A549 (cell line): ENCODE data around the gene BCOR. TPM values are rescaled to one million over a fixed set of nuclear protein-coding genes. Genes with fewer than 3 reads are reported as not detected.

ENCODE experiments used
- ATAC-seq, 2 experiments: fragments of 200-7000 bp in 1 of 2; fragments of >200 bp in 1 of 2; cut with Nextera tagmentation in 1 of 2; cut with Tn5 transposase in 1 of 2; 3 replicates each; pipeline versions ENCODE4 v1.8.0 to v1.9.1; 2018 to 2020; ENCODE audit warnings: mild to moderate bottlenecking in 1 of 2, moderate library complexity in 1 of 2
- CTCF ChIA-PET: fragments of 300-600 bp; sonication (Branson Sonifier 250); formaldehyde crosslinking; extraction: SDS; loops from one replicate; lab custom pipeline; 2021; ENCODE audit warnings: antibody characterized with exemption, inconsistent platforms; lab: Yijun Ruan, JAX
- POLR2A ChIA-PET: fragments of 350-600 bp; formaldehyde crosslinking; extraction: SDS; loops from one replicate; lab custom pipeline; 2021; ENCODE audit warnings: antibody characterized with exemption, inconsistent platforms; lab: Yijun Ruan, JAX
- DNase-seq, 2 experiments: peaks; one replicate each; pipeline versions ENCODE4 v3.0.0 to v3.0.0-alpha.2; 2011 to 2016; ENCODE audit warnings: low read depth in 1 of 2, low spot score in 1 of 2
- FAIRE-seq: peaks from 2 replicates; lab custom pipeline; 2011; peaks lifted over from hg19 to GRCh38; lab: Jason Lieb, UNC
- H3K27ac ChIP-seq, 2 experiments: fragments of >200 bp; sonication (Bioruptor Twin); formaldehyde crosslinking; 3 replicates each; pipeline ENCODE4 v1.5.1; 2016 to 2017
- H3K4me1 ChIP-seq: fragments of >200 bp; sonication (Bioruptor Twin); formaldehyde crosslinking; 3 replicates; pipeline ENCODE4 v1.6.1; 2016
- H3K4me2 ChIP-seq: fragments of >200 bp; sonication (Bioruptor Twin); formaldehyde crosslinking; 3 replicates; pipeline ENCODE4 v1.6.1; 2016
- H3K4me3 ChIP-seq: fragments of >200 bp; sonication (Bioruptor Twin); formaldehyde crosslinking; 3 replicates; pipeline ENCODE4 v1.5.1; 2016
- H3K9me3 ChIP-seq: fragments of >200 bp; sonication (Bioruptor Twin); formaldehyde crosslinking; 3 replicates; pipeline ENCODE4 v1.6.1; 2016
- BCL3 ChIP-seq: fragments of >200 bp; sonication (Bioruptor Twin); formaldehyde crosslinking; IDR thresholded peaks from 3 replicates; pipeline ENCODE4 v1.6.1; 2016
- EHF ChIP-seq: fragments of 250-450 bp; sonication (Bioruptor Pico); IDR thresholded peaks from 2 replicates; pipeline ENCODE4 v1.5.0; 2020; ENCODE audit warnings: mild to moderate bottlenecking
- EHMT2 ChIP-seq: fragments of 200-600 bp; sonication (generic); IDR thresholded peaks from 2 replicates; pipeline ENCODE4 v1.6.1; 2016; ENCODE audit warnings: antibody characterized with exemption, low read depth, mild to moderate bottlenecking, moderate library complexity
- ELK1 ChIP-seq: fragments of 150-350 bp; IDR thresholded peaks from 2 replicates; pipeline ENCODE4 v1.6.1; 2014; ENCODE audit warnings: low read depth, mild to moderate bottlenecking, low read length
- FOSB ChIP-seq: fragments of 250-450 bp; sonication (Bioruptor Pico); IDR thresholded peaks from 2 replicates; pipeline ENCODE4 v1.5.0; 2020; ENCODE audit warnings: mild to moderate bottlenecking, moderate library complexity
- FOXS1 ChIP-seq: fragments of 250-450 bp; sonication (Bioruptor Pico); IDR thresholded peaks from 2 replicates; pipeline ENCODE4 v1.5.0; 2020; ENCODE audit warnings: mild to moderate bottlenecking, moderate library complexity
- GATA3 ChIP-seq: IDR thresholded peaks from 2 replicates; pipeline ENCODE4 v1.6.1; 2012; ENCODE audit warnings: borderline replicate concordance
- HDAC2 ChIP-seq: fragments of 200-600 bp; sonication (generic); IDR thresholded peaks from 2 replicates; pipeline ENCODE4 v1.6.1; 2016
- HES2 ChIP-seq: fragments of >200 bp; sonication (Bioruptor Twin); formaldehyde crosslinking; IDR thresholded peaks from 2 replicates; pipeline ENCODE4 v1.6.1; 2016
- HEYL ChIP-seq: fragments of 250-450 bp; sonication (Bioruptor Pico); IDR thresholded peaks from 2 replicates; pipeline ENCODE4 v1.8.0; 2021; ENCODE audit warnings: mild to moderate bottlenecking, moderate library complexity
- KDM5A ChIP-seq: fragments of 200-600 bp; sonication (generic); IDR thresholded peaks from 2 replicates; pipeline ENCODE4 v1.6.1; 2016; ENCODE audit warnings: antibody characterized with exemption, mild to moderate bottlenecking
- NFE2L2 ChIP-seq: fragments of 150-350 bp; conservative IDR thresholded peaks from 2 replicates; pipeline ENCODE4 v1.6.1; 2014; ENCODE audit warnings: low read length
- NR3C1 ChIP-seq: fragments of >200 bp; sonication (Bioruptor Twin); formaldehyde crosslinking; IDR thresholded peaks from 3 replicates; pipeline ENCODE4 v1.6.1; 2017
- PHF8 ChIP-seq: fragments of 200-600 bp; sonication (generic); IDR thresholded peaks from 2 replicates; pipeline ENCODE4 v1.6.1; 2016; ENCODE audit warnings: low read depth, mild to moderate bottlenecking, antibody characterized with exemption, moderate library complexity, borderline replicate concordance
- POLR2AphosphoS2 ChIP-seq: conservative IDR thresholded peaks from 2 replicates; pipeline ENCODE4 v1.6.1; 2012; ENCODE audit warnings: low read length, improper control_type of control experiment, inconsistent platforms
- RARB ChIP-seq: fragments of 250-450 bp; sonication (Bioruptor Pico); IDR thresholded peaks from 2 replicates; pipeline ENCODE4 v1.8.0; 2021; ENCODE audit warnings: mild to moderate bottlenecking, moderate library complexity
- RNF2 ChIP-seq: fragments of 200-600 bp; sonication (generic); IDR thresholded peaks from 2 replicates; pipeline ENCODE4 v1.6.1; 2016; ENCODE audit warnings: low read depth, mild to moderate bottlenecking, antibody characterized with exemption, moderate library complexity, borderline replicate concordance
- SREBF2 ChIP-seq: fragments of 450-650 bp; IDR thresholded peaks from 2 replicates; pipeline ENCODE4 v1.6.1; 2014; ENCODE audit warnings: mild to moderate bottlenecking, moderate library complexity
- ZC3H11A ChIP-seq: fragments of 450-650 bp; IDR thresholded peaks from 2 replicates; pipeline ENCODE4 v1.6.1; 2014; ENCODE audit warnings: antibody characterized with exemption, mild to moderate bottlenecking
- ZSCAN20 ChIP-seq: fragments of 250-450 bp; sonication (Bioruptor Pico); IDR thresholded peaks from 2 replicates; pipeline ENCODE4 v1.8.0; 2022; ENCODE audit warnings: mild to moderate bottlenecking, moderate library complexity
- WGBS: methylation state at CpG from one replicate; pipeline ENCODE4 v1.1.6; 2017; ENCODE audit errors: missing lambda C conversion rate; 5-methylcytosine and 5-hydroxymethylcytosine counted together
- polyA plus RNA-seq, 4 experiments: library from polyadenylated mRNA; depleted of rRNA in 3 of 4; stranded (reverse); fragments of >200 nt; fragmentation: RNase III in 1 of 4; extraction: RNeasy Plus Mini Kit Qiagen cat#74134 plus additional on column Dnase treatment in 1 of 4; gene quantifications; 2 replicates in 3 of 4; 3 replicates in 1 of 4; pipeline ENCODE4 v1.2.3, GENCODE V29; 2011 to 2017

Gene BCOR
- polyA plus RNA-seq, 2 of the 4 experiments (the other 2 are of a cell fraction): 12.2 to 12.6 TPM

- no peak for TF ChIP-seq PHF8
- TF ChIP-seq HES2: no peak
- TF ChIP-seq POLR2AphosphoS2: no peak
- TF ChIP-seq HDAC2: no peak
- no peak for TF ChIP-seq SREBF2
- no peak for TF ChIP-seq FOXS1 (CRISPR knock-in tag)
- TF ChIP-seq ZSCAN20 (CRISPR knock-in tag): no peak
- TF ChIP-seq RNF2: no peak
- no peak overlapping the region for H3K27ac ChIP-seq
- POLR2A ChIA-PET: no interaction called here
- ATAC-seq: no peak
- no peak overlapping the region for H3K4me3 ChIP-seq
- no peaks in the 10 kb centered on the region for H3K9me3 ChIP-seq
- WGBS: 95% methylated on average over 21 of the region's 63 CpGs
- FAIRE-seq: no peak
- no peak overlapping the region for H3K4me2 ChIP-seq
- no peak for DNase-seq
- peaks cover 45% of the 10 kb centered on the region for H3K4me1 ChIP-seq
- CTCF ChIA-PET: interaction anchor here (0.6 kb wide), 1 partner anchor 358 kb away, joined by 3 read pairs; no protein-coding TSS in a partner anchor
These were observed 7.5 kb downstream of the BCOR start for GRCh38 chrX:40090050-40090804.

GRCh38 chrX:40088803-40089540 lies 8.8 kb downstream of the BCOR start:
- H3K9me3 ChIP-seq: no peaks in the 10 kb centered on the region
- peak overlapping the region; percentile 35 for H3K4me2 ChIP-seq
- no peak overlapping the region for H3K4me3 ChIP-seq
- H3K27ac ChIP-seq: no peak overlapping the region
- CTCF ChIA-PET: interaction anchor here (0.9 kb wide), 1 partner anchor 11 kb away, joined by 3 read pairs; no protein-coding TSS in a partner anchor
- no peak for DNase-seq
- H3K4me1 ChIP-seq: peaks cover 37% of the 10 kb centered on the region
- WGBS: 90% methylated on average over 9 of the region's 9 CpGs
- TF ChIP-seq NFE2L2 (no peak), RARB (CRISPR knock-in tag) (no peak), ELK1 (no peak), FOSB (CRISPR knock-in tag) (no peak), BCL3 (no peak), HEYL (CRISPR knock-in tag) (no peak), ZC3H11A (no peak)
- no peak for ATAC-seq
- no peak for FAIRE-seq
- POLR2A ChIA-PET: no interaction called here

GRCh38 chrX:40088299-40088625 lies 9.5 kb downstream of the BCOR start:
- ATAC-seq (no peak), DNase-seq (no peak), FAIRE-seq (peak; percentile 78)
- Histone ChIP-seq H3K4me1 (peaks cover 37% of the 10 kb centered on the region), H3K4me2 (peak overlapping the region; percentile 35), H3K4me3 (no peak overlapping the region), H3K27ac (peak overlapping the region in 1 of 2 experiments; percentile 19; a peak in 1 of 6 replicates), H3K9me3 (no peaks in the 10 kb centered on the region)
- ChIA-PET POLR2A (no interaction called here), CTCF (interaction anchor here (0.8 to 0.9 kb wide), 2 partner anchors 10 to 11 kb away, joined by 3 read pairs; partner anchors contain the start of gene BCOR)
- TF ChIP-seq EHF (no peak), GATA3 (no peak), KDM5A (no peak), HDAC2 (no peak), ZSCAN20 (CRISPR knock-in tag) (no peak), NR3C1 (no peak), HEYL (CRISPR knock-in tag) (no peak), FOSB (CRISPR knock-in tag) (no peak), EHMT2 (no peak)
- WGBS: 52% methylated on average over 2 of the region's 5 CpGs
